ENCODE data around the gene MLXIP. TPM values are rescaled to one million over a fixed set of nuclear protein-coding genes. Genes with fewer than 3 reads are reported as not detected.

Gene MLXIP
- total and polyA plus RNA-seq, 9 of the 15 experiments (the other 6 are each of a cell fraction or from before 2014, with no cell fraction given), result 2.2 to 66.3 (median 18.1) TPM

DNA sequence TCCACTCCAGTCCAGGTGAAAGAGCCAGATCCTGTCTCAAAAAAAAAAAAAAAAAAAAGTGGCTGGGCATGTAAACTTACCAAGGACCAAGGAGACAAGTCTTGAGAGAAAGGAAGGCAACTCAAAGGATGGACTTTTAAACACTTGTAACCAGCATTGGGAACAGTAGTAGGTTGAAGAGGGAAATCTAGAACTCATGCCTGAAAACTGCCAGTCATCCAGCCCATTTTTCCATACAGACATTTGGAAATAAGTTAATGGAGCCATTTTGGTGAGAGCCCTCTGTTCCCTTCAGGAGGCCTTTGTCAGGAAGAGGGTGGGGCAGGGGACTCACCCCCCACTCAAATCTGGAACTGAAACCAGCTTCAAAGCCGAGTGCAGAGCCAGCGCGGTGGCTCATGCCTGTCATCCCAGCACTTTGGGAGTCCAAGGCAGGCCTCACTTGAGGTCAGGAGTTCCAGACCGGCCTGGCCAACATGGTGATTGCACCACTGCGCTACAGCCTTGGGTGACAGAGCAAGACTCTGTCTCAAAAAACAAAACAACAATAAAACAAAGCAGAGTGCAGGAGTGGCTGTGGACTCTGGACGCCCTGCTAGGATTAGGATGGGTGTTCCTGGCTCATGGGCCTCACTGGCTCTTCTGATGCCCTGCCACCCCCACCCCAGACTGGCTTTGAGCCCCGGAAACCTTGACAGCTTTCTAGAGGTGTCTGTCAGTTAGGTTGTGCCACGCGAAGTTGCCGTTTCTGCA lies 1.6 kb upstream of the MLXIP start:
- in situ Hi-C loops (cut with MboI), result no loop called here
- CTCF ChIA-PET (ENCODE audit: low intra/inter-chr PET ratio), result interaction anchor here (0.7 kb wide), 1 partner anchor 229 kb away, joined by 4 read pairs; no protein-coding TSS in a partner anchor
- no TSS peak for BruUV-seq (replicated peaks)
- TF ChIP-seq KDM2B (CRISPR knock-in tag; IDR thresholded peaks at IDR 0.05) (no peak), MYNN (IDR thresholded peaks at IDR 0.05) (no peak), MYNN (CRISPR knock-in tag; IDR thresholded peaks at IDR 0.05) (no peak), POLR3A (IDR thresholded peaks at IDR 0.05; ENCODE audit: borderline replicate concordance, extremely low read depth, insufficient read depth, insufficient read length) (no peak), BRF1 (IDR thresholded peaks at IDR 0.05; ENCODE audit: borderline replicate concordance, extremely low read depth, insufficient read length) (no peak), EHMT2 (IDR thresholded peaks at IDR 0.05) (no peak), ZNF316 (IDR thresholded peaks at IDR 0.05) (peak; percentile 40; the same call in 1 of the 2 replicates), GABPB2 (CRISPR knock-in tag; conservative IDR thresholded peaks at IDR 0.05) (no peak), PURB (CRISPR knock-in tag; IDR thresholded peaks at IDR 0.05; ENCODE audit: low read depth) (no peak), FOXK1 (CRISPR knock-in tag; IDR thresholded peaks at IDR 0.05; ENCODE audit: borderline replicate concordance) (no peak), SOX6 (IDR thresholded peaks at IDR 0.05) (no peak), U2AF1 (optimal IDR thresholded peaks at IDR 0.05; ENCODE audit: low read depth, low read length) (no peak), NFE2 (IDR thresholded peaks at IDR 0.05; ENCODE audit: low read depth) (peak; percentile 39; the same call in 1 of the 2 replicates), SNRNP70 (optimal IDR thresholded peaks at IDR 0.05; ENCODE audit: low read depth, low read length) (no peak), CBX8 (IDR thresholded peaks at IDR 0.05; ENCODE audit: borderline replicate concordance, extremely low read depth, low read depth, low read length, poor library complexity, severe bottlenecking) (no peak), FOXJ3 (CRISPR knock-in tag; IDR thresholded peaks at IDR 0.05) (no peak), ZNF76 (CRISPR knock-in tag; IDR thresholded peaks at IDR 0.05; ENCODE audit: borderline replicate concordance) (no peak), ZNF766 (CRISPR knock-in tag; conservative IDR thresholded peaks at IDR 0.05) (no peak), ERF (CRISPR knock-in tag; IDR thresholded peaks at IDR 0.05) (no peak), ZKSCAN8 (CRISPR knock-in tag; IDR thresholded peaks at IDR 0.05) (no peak), IFI16 (CRISPR knock-in tag; IDR thresholded peaks at IDR 0.05) (no peak), TRIM28 (IDR thresholded peaks at IDR 0.05) (no peak), ZNF79 (CRISPR knock-in tag; IDR thresholded peaks at IDR 0.05; ENCODE audit: low read depth) (no peak), CEBPG (CRISPR knock-in tag; IDR thresholded peaks at IDR 0.05) (peak; percentile 9; the same call in 1 of the 2 replicates), CEBPG (tag; conservative IDR thresholded peaks at IDR 0.05 in 1 of 2, IDR thresholded peaks at IDR 0.05 in 1 of 2) (no peak), ZFP36 (IDR thresholded peaks at IDR 0.05; ENCODE audit: low read depth, low read length, partially characterized antibody) (no peak)

More for the DNA sequence above, 1.6 kb upstream of the MLXIP start:
- no peaks in the 10 kb centered on the region for H3K27me3 ChIP-seq (ENCODE audit: control insufficient read depth in 2 of 2, insufficient read depth in 2 of 2, low read length in 2 of 2)
- DNase-seq (ENCODE audit: extremely low read depth in 1 of 4, low spot score in 3 of 4) (no peak), ATAC-seq (no peak), FAIRE-seq (no peak)
- H3K36me3 ChIP-seq (ENCODE audit: control insufficient read depth, insufficient read depth, low read length), result peaks cover 6% of the 10 kb centered on the region; the same call in 1 of the 3 replicates
- no peak overlapping the region for H3K4me3 ChIP-seq
- peak overlapping the region; percentile 95; the same call in 1 of the 2 replicates for H3K4me2 ChIP-seq (ENCODE audit: insufficient read depth, low read length)
- peaks cover 16% of the 10 kb centered on the region for H4K20me1 ChIP-seq (replicated peaks; ENCODE audit: control insufficient read depth, insufficient read depth, low read length)
- H3K79me2 ChIP-seq (ENCODE audit: control insufficient read depth, insufficient read depth, low read length), result peaks cover 38% of the 10 kb centered on the region
- WGBS (ENCODE audit: insufficient coverage, low coverage, missing lambda C conversion rate), result 77% methylated on average over 10 of the region's 10 CpGs
- peak overlapping the region; percentile 10 to 30; a peak in 1 of 4 replicates for H3K9ac ChIP-seq (ENCODE audit: insufficient read depth in 1 of 2, low read depth in 2 of 2, low read length in 2 of 2)
- no peaks in the 10 kb centered on the region for H3K9me3 ChIP-seq (replicated peaks; ENCODE audit: control insufficient read depth, insufficient read depth, low read depth, low read length)
- H3K4me1 ChIP-seq (replicated peaks in 1 of 2; ENCODE audit: control insufficient read depth in 2 of 2, insufficient read depth in 2 of 2, low read length in 2 of 2), result peaks cover 24 to 34% of the 10 kb centered on the region in 2 experiments; a peak in 4 of 5 replicates
- peak overlapping the region; percentile 4; the same call in 1 of the 2 replicates for H2AFZ ChIP-seq (ENCODE audit: low read depth, low read length)
- no peaks in the 10 kb centered on the region for H3K9me1 ChIP-seq (ENCODE audit: control insufficient read depth, insufficient read depth, low read length)
- H3K27ac ChIP-seq (ENCODE audit: extremely low read depth, low read depth, low read length), result peak overlapping the region; percentile 9; the same call in 1 of the 3 replicates
- POLR2A ChIA-PET, result interaction anchor here (0.6 to 1.9 kb wide), 5 partner anchors 9 to 143 kb away, joined by 3 to 7 read pairs (median 3); no protein-coding TSS in a partner anchor
- intact Hi-C loops (cut with micrococcal nuclease), result no loop called here

All from K562 (cell line).